ENCODE results near the gene ZBTB7C.

Gene ZBTB7C

GRCh38 chr18:48164701-48165100 lies 244.5 kb downstream of the ZBTB7C start:
- no peak for DNase-seq (ENCODE audit: low read depth in 2 of 2)

- no peak for DNase-seq (ENCODE audit: low read depth in 2 of 2)
Measured at GRCh38 chr18:48164116-48164515, 245.1 kb downstream of the ZBTB7C start.

DNA sequence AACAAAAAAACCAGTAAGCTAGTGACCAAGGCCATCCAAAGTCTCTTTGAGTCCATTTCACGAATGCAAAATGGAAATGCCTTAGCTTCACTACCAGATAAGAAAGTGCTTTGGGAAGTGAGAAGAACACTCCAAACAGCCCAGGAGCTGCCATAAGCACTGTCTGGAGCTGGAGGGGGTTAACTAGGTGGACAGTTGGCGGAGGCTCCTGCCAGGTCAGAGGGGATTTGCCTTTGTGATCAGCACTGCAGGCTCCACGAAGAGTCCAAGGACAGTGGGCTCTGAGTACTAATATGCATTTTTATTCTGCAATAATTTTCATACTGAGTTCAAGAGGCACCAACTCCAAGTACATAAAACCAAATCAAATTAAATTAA lies 245.5 kb downstream of the ZBTB7C start:
- no peak for DNase-seq (ENCODE audit: low read depth in 2 of 2)

DNA sequence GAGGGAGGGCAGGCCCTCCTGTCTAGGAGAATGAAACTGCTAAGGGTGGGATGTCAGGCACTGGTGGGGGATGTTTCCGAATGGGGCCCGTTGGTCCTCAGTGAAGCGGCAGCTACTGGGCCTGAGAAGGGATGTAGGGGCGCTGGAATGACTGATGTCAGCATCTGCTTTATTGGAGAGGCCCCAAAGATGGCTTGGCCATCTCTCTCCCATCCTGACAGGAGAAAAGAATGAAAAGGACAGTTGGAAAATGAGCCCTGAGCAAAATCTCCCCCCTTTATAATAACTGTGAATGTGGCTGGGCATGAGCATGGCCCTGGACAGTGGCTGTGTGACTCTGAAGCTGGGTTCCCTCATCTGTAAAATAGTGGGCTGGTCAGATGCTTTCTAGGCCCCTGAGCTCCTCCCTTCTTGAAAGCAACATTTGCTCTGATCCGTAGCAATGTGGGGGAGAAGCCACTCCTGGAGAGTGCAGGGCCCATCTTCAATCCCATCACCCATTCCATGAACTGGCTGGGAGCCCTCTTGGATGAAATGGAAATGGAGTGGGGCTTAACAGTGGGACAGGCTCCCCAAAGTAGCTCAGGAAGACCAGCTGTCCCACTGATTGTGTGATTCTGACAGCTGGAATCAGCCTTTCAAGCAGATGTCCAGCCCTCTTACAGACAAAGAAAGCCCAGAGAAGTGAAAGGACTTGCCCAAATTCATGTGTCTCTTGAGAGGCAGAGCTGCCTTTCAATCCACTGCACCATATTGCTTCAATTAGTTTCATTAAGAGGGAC lies 246.0 kb downstream of the ZBTB7C start:
- no peak for DNase-seq (ENCODE audit: low read depth in 2 of 2)

DNA sequence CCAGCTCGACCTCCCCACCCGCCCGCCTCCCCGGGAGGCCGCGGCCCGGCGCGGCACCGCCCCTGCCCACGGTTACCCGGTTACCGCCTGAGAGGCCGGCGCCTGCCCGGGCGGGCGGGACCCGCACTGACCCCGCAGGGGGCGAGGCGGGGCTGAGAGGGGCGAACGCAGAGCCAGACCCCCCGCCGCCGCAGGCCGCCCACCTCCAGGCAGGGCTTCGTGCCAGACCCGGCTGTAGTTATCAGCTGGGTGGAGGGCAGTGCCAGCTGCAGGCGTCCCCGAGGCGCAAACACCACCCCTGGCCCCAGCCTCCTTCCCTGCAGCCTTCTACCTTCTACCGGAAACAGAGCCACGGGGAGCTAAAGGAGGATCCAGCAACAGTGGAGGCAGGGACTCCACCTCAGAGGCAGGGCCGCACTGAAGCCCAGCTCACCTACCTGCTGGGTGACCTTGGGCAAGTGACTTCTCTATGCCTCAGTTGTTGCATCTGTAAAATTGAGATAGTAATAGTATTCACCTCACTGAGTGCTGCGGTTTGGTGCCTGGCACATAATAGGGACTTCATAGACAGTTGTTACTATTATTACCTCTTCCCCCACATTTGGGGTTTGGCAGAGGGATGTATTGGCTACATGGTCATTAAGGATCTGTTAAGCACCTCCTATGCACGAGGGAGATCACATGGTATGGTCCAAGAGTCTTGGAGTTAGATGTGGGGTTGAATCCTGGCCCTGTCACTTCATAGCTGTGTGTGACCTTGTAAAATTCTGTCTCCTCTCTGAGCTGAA lies 247.1 kb downstream of the ZBTB7C start:
- no peak for DNase-seq (ENCODE audit: low read depth in 2 of 2)

GRCh38 chr18:48161191-48161910 lies 247.8 kb downstream of the ZBTB7C start:
- peak; percentile 28 to 35 for DNase-seq (ENCODE audit: low read depth in 2 of 2)

DNA sequence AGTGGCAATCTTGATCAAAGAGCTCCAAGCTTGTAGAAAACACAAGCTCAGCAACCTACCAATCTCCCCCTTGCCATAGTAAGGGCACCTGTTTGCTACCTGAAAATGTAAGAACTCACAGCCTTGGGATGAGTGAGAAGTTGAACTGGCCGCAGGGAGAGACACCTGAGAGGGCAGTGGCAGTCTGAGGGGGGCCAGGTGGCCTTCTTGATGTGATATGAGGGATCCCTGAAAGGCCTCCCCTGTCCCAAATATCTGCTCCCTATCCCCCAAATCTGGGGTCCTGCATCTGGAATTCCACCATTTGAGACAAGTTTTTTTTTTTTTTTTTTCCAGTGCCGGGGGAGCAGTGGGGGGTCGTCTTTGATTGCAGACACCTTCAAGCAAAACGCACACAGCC lies 248.6 kb downstream of the ZBTB7C start:
- no peak for DNase-seq (ENCODE audit: low read depth in 2 of 2)

DNA sequence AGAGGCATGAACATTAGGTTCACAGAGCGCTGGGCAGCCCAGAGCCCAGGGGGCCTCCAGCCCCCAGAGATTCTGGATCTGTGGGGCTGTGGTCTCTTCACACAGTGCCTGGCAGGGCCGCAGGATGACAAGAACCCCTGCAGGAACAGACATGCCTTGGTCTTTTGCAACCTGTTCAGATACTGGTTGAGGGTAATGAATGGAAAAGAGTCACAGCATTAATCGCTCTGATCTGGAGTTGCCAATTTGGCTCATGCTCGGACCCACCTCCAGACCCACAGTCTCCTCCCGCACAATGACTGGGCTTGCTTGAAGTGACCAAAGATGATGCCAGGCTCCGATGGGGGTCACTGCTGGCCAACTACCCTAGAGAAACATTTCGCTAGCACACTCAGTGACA lies 249.4 kb downstream of the ZBTB7C start:
- no peak for DNase-seq (ENCODE audit: low read depth in 2 of 2)

DNA sequence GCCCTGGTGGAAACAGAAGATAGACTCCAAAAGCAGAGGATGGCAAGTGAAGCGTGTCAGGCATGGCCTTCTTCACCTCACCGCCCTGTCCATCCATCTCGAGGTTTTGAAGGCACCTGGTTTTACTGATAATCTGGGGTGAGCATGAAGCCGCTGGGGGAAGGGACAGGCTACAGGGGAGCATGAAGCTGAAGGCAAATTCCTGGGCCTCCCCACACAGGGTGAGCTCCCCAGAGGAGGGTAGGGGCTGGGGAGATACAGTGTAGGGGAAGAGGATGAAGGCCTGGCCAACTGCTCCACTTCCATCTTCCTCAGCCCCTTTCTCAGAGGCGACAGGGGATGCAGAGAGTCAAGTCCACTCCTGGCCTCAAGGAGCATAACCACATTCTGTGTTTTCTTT lies 250.5 kb downstream of the ZBTB7C start:
- DNase-seq (ENCODE audit: low read depth in 2 of 2), result no peak

DNA sequence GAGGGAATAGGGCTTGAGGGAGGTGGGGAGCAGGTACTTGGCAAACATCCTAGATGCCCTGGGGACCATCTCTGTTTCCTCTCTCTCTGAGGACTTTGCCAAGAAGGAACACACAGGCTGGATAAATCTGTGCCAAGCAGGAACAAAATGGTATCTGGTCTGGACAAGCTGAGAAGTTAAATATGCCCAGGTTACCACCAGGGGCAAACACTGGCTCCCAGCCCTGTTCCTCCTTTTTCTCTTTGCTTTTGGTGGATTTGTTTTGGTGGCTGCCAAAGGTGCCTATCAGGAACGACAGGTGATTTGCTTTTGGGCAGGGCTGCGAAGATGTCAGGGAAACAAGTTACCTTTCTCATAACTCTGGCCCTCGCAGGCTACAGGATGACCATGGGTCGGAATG lies 251.2 kb downstream of the ZBTB7C start:
- DNase-seq (ENCODE audit: low read depth in 2 of 2), result no peak

GRCh38 chr18:48155856-48156255 lies 253.3 kb downstream of the ZBTB7C start:
- no peak for DNase-seq (ENCODE audit: low read depth in 2 of 2)

- no peak for DNase-seq (ENCODE audit: low read depth in 2 of 2)
Measured at GRCh38 chr18:48154828-48155227, 254.4 kb downstream of the ZBTB7C start.

GRCh38 chr18:48153613-48154481 lies 255.3 kb downstream of the ZBTB7C start:
- no peak for DNase-seq (ENCODE audit: low read depth in 2 of 2)

GRCh38 chr18:48152549-48152948 lies 256.6 kb downstream of the ZBTB7C start:
- DNase-seq (ENCODE audit: low read depth in 2 of 2), result no peak

DNA sequence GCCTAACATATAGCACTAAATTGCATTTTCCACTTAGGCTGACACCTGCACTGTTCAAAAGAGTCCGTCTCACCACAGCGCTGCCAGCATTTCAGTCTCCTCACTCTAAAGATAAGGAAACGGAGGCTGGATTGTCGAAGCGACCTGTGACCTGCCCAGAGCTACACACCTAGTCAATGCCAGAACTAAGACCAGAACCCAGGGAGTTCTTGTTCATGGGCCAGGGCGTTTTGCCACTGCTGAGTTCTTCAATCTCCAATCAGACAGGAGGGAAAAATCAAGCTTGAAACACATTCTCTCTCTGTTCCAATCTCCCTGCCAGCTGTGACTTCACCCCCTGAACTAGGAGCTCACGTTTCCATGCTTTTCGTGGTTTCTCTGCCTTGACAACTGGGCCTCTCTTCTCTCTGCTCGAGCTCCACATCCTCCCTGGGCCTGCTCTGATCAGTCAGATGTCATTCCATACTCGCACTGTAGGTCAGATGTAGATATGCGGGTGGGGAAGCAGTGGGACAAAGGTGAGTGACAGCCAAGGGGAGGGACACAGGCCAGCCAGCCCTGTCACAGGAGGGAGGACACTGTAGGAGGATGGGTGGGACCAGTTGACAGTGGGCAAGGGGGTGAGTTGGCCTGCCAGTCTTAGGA lies 257.6 kb downstream of the ZBTB7C start:
- no peak for DNase-seq (ENCODE audit: low read depth in 2 of 2)

- DNase-seq (ENCODE audit: low read depth in 2 of 2), result no peak
Measured at GRCh38 chr18:48149020-48149685, 260.0 kb downstream of the ZBTB7C start.

DNA sequence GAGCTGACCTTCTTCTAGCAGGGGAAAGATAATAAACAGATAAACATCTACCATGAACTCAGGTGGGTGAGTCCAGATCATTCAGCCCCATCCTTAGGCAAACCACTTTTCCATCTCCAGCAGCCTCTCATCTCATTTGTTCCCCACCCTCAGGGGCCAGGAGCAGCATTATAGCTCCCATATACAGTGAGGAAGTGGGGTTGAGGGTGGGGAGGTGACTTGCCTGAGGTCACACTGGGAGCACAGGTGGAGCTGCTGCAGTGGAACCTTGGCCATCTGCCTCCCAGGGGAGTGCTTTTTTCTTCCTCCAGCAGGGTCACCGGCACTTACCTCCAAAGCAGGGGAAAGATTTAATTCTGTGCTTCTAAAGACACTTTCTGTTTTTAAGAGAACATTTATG lies 266.2 kb downstream of the ZBTB7C start:
- DNase-seq (ENCODE audit: low read depth in 2 of 2), result no peak

- no peak for DNase-seq (ENCODE audit: low read depth in 2 of 2)
Measured at GRCh38 chr18:48142353-48142752, 266.8 kb downstream of the ZBTB7C start.

DNA sequence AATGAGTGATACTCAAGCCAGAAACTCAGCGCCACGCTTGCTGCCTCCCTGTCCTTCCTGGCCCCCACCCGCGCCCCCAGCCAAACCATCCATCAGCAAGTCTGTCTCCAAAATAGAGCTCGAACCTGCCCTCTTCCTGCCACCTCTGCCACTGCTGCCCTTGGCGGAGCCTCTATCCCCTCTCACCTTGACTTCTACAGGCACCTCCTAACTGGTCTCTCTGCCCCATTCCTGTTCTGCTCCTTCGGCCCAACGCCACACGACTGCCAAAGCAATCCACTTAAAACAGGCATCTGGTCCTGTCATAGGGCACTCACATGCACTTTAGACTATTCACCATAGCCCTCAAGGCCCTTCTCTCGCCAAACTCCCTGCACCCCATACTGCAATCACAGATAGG lies 268.5 kb downstream of the ZBTB7C start:
- no peak for DNase-seq (ENCODE audit: low read depth in 2 of 2)
